Measurements from ENCODE around the gene PLEKHA4.

Gene PLEKHA4

GRCh38 chr19:48815870-48816501 lies 52.4 kb downstream of the PLEKHA4 start:
- no peak for TF ChIP-seq FOXM1 (IDR thresholded peaks at IDR 0.05; ENCODE audit: borderline replicate concordance, low read depth)

- TF ChIP-seq EP300 (IDR thresholded peaks at IDR 0.05; ENCODE audit: borderline replicate concordance) = no peak
- TF ChIP-seq TCF12 (IDR thresholded peaks at IDR 0.05; ENCODE audit: low read depth) = no peak
- no peak for TF ChIP-seq CREB1 (IDR thresholded peaks at IDR 0.05; ENCODE audit: low read depth)
- no peak for TF ChIP-seq USF1 (IDR thresholded peaks at IDR 0.05)
- no peak for TF ChIP-seq MAX (IDR thresholded peaks at IDR 0.05)
- no peak for TF ChIP-seq REST (IDR thresholded peaks at IDR 0.05; ENCODE audit: low read depth)
- no peak for TF ChIP-seq TEAD4 (IDR thresholded peaks at IDR 0.05)
- TF ChIP-seq EGR1 (IDR thresholded peaks at IDR 0.05) = no peak
- TF ChIP-seq TAF1 (IDR thresholded peaks at IDR 0.05; ENCODE audit: low read depth) = no peak
- no peak for TF ChIP-seq ZBTB7A (IDR thresholded peaks at IDR 0.05; ENCODE audit: low read depth)
- TF ChIP-seq CEBPB (IDR thresholded peaks at IDR 0.05) = no peak
- no peak for TF ChIP-seq FOXM1 (IDR thresholded peaks at IDR 0.05; ENCODE audit: borderline replicate concordance, low read depth)
Observed at GRCh38 chr19:48814895-48815294, 53.5 kb downstream of the PLEKHA4 start.

- no peak for TF ChIP-seq CEBPB (IDR thresholded peaks at IDR 0.05)
- no peak for TF ChIP-seq TEAD4 (IDR thresholded peaks at IDR 0.05)
- no peak for TF ChIP-seq EGR1 (IDR thresholded peaks at IDR 0.05)
- no peak for TF ChIP-seq CREB1 (IDR thresholded peaks at IDR 0.05; ENCODE audit: low read depth)
- TF ChIP-seq MAX (IDR thresholded peaks at IDR 0.05) = no peak
- TF ChIP-seq YY1 (IDR thresholded peaks at IDR 0.05; ENCODE audit: low read depth) = no peak
- TF ChIP-seq NFIC (IDR thresholded peaks at IDR 0.05) = no peak
- TF ChIP-seq TAF1 (IDR thresholded peaks at IDR 0.05; ENCODE audit: low read depth) = no peak
- no peak for TF ChIP-seq RAD21 (IDR thresholded peaks at IDR 0.05; ENCODE audit: low read depth)
- no peak for TF ChIP-seq EP300 (IDR thresholded peaks at IDR 0.05; ENCODE audit: borderline replicate concordance)
- no peak for TF ChIP-seq TCF12 (IDR thresholded peaks at IDR 0.05; ENCODE audit: low read depth)
- TF ChIP-seq ZBTB7A (IDR thresholded peaks at IDR 0.05; ENCODE audit: low read depth) = no peak
- no peak for TF ChIP-seq FOXM1 (IDR thresholded peaks at IDR 0.05; ENCODE audit: borderline replicate concordance, low read depth)
- no peak for TF ChIP-seq USF1 (IDR thresholded peaks at IDR 0.05)
- no peak for TF ChIP-seq REST (IDR thresholded peaks at IDR 0.05; ENCODE audit: low read depth)
Observed at GRCh38 chr19:48813123-48813913, 55.1 kb downstream of the PLEKHA4 start.

GRCh38 chr19:48812094-48812929 lies 56.1 kb downstream of the PLEKHA4 start:
- peak; percentile 22; the same call in 1 of the 2 replicates for TF ChIP-seq TCF12 (IDR thresholded peaks at IDR 0.05; ENCODE audit: low read depth)
- TF ChIP-seq EGR1 (IDR thresholded peaks at IDR 0.05) = 0 out of 2 replicates have a peak, but pooled peaks have one; percentile 39
- no peak for TF ChIP-seq FOXM1 (IDR thresholded peaks at IDR 0.05; ENCODE audit: borderline replicate concordance, low read depth)

GRCh38 chr19:48810151-48810550 lies 58.3 kb downstream of the PLEKHA4 start:
- no peak for TF ChIP-seq TEAD4 (IDR thresholded peaks at IDR 0.05)
- TF ChIP-seq RAD21 (IDR thresholded peaks at IDR 0.05; ENCODE audit: low read depth) = no peak
- no peak for TF ChIP-seq CREB1 (IDR thresholded peaks at IDR 0.05; ENCODE audit: low read depth)
- TF ChIP-seq EP300 (IDR thresholded peaks at IDR 0.05; ENCODE audit: borderline replicate concordance) = no peak
- no peak for TF ChIP-seq TCF12 (IDR thresholded peaks at IDR 0.05; ENCODE audit: low read depth)
- no peak for TF ChIP-seq USF1 (IDR thresholded peaks at IDR 0.05)
- TF ChIP-seq REST (IDR thresholded peaks at IDR 0.05; ENCODE audit: low read depth) = no peak
- TF ChIP-seq FOXM1 (IDR thresholded peaks at IDR 0.05; ENCODE audit: borderline replicate concordance, low read depth) = no peak
- no peak for TF ChIP-seq CEBPB (IDR thresholded peaks at IDR 0.05)
- no peak for TF ChIP-seq ZBTB7A (IDR thresholded peaks at IDR 0.05; ENCODE audit: low read depth)
